K562 (cell line): Measurements from ENCODE around the gene SNRPD2. TPM values are rescaled to one million over a fixed set of nuclear protein-coding genes. Genes with fewer than 3 reads are reported as not detected.
A peak's percentile ranks its signal among the peaks of the same experiment; 100 is the strongest.

Experiments used
- CHD7 ChIP-seq: fragments of 200-600 bp; sonication (generic); IDR thresholded peaks from one replicate; pipeline ENCODE4 v1.6.1; 2012; ENCODE audit warnings: mild to moderate bottlenecking, low read depth, low read length, inconsistent platforms
- ETS1 ChIP-seq: conservative IDR thresholded peaks from 2 replicates; pipeline ENCODE4 v1.6.1; 2011; ENCODE audit warnings: low read depth, mild to moderate bottlenecking, low read length; ENCODE audit not compliant: control insufficient read depth
- FUS ChIP-seq: fragments of 200-400 bp; formaldehyde crosslinking; optimal IDR thresholded peaks from 2 replicates; pipeline ENCODE3; 2017; ENCODE audit warnings: low read depth, low read length
- HMGXB4 ChIP-seq: sonication (generic); formaldehyde crosslinking; IDR thresholded peaks from 2 replicates; pipeline ENCODE4 v1.8.1; 2023; ENCODE audit warnings: mild to moderate bottlenecking, missing genetic modification reagents
- RAD51 ChIP-seq: fragments of 450-650 bp; IDR thresholded peaks from 2 replicates; pipeline ENCODE4 v1.7.1; 2016; ENCODE audit warnings: low read depth, mild to moderate bottlenecking, borderline replicate concordance
- ZFX ChIP-seq: sonication (generic); formaldehyde crosslinking; IDR thresholded peaks from 2 replicates; pipeline ENCODE4 v1.8.0; 2022; ENCODE audit warnings: mild to moderate bottlenecking, missing genetic modification reagents, moderate library complexity
- ZNF232 ChIP-seq: sonication (generic); formaldehyde crosslinking; IDR thresholded peaks from 2 replicates; pipeline ENCODE4 v1.8.0; 2022; ENCODE audit warnings: mild to moderate bottlenecking, missing genetic modification reagents
- polyA plus RNA-seq, 8 experiments: library from polyadenylated mRNA; depleted of rRNA in 4 of 8; stranded (reverse) in 5 of 8; unstranded in 3 of 8; fragments of >200 nt; fragmentation: Nextera tagmentation in 2 of 8; fragmentation: Illumina TruSeq in 1 of 8; extraction: Ambion mirVana in 2 of 8; extraction: Trizol in 1 of 8; gene quantifications; 2 replicates each; pipeline versions ENCODE4 v1.2.1 to v1.2.3, GENCODE V29; 2011 to 2014; ENCODE audit warnings: inconsistent platforms in 1 of 8, missing spikeins in 1 of 8
- total RNA-seq, 7 experiments: library from RNA; depleted of rRNA in 6 of 7; stranded (reverse); fragments of >200 nt in 6 of 7; fragmentation: Illumina TruSeq in 2 of 7; extraction: Trizol in 2 of 7; gene quantifications; 2 replicates each; pipeline versions ENCODE4 v1.2.1 to v1.2.3, GENCODE V29; 2011 to 2021; ENCODE audit warnings: low replicate concordance in 1 of 7
- TF ChIP-seq, protein P1 (sequence below): fragments of 450-650 bp; IDR thresholded peaks from 2 replicates; pipeline ENCODE4 v1.7.1; 2018; ENCODE audit warnings: mild to moderate bottlenecking, low read depth; ENCODE audit not compliant: partially characterized antibody

Gene SNRPD2
- total and polyA plus RNA-seq, 9 of the 15 experiments (the other 6 are each of a cell fraction or from before 2014, with no cell fraction given): 728 to 4,411 (median 1,029) TPM

GRCh38 chr19:45692187-45693105, 693 bp upstream of the SNRPD2 start, which contains the start of gene QPCTL (continued):
- TF ChIP-seq CHD7: no peak
- TF ChIP-seq ZNF232 (CRISPR knock-in tag): 0 out of 2 replicates have a peak, but pooled peaks have one; percentile 58
- peak; percentile 90 for TF ChIP-seq ZFX (CRISPR knock-in tag)
- peak; percentile 19; the same call in 1 of the 2 replicates for TF ChIP-seq RAD51
- no peak; the same call in 1 of the 2 replicates for TF ChIP-seq HMGXB4 (CRISPR knock-in tag)
- TF ChIP-seq ETS1: peak; percentile 20; the same call in 1 of the 2 replicates
- TF ChIP-seq FUS: no peak
- TF ChIP-seq, protein P1, sequence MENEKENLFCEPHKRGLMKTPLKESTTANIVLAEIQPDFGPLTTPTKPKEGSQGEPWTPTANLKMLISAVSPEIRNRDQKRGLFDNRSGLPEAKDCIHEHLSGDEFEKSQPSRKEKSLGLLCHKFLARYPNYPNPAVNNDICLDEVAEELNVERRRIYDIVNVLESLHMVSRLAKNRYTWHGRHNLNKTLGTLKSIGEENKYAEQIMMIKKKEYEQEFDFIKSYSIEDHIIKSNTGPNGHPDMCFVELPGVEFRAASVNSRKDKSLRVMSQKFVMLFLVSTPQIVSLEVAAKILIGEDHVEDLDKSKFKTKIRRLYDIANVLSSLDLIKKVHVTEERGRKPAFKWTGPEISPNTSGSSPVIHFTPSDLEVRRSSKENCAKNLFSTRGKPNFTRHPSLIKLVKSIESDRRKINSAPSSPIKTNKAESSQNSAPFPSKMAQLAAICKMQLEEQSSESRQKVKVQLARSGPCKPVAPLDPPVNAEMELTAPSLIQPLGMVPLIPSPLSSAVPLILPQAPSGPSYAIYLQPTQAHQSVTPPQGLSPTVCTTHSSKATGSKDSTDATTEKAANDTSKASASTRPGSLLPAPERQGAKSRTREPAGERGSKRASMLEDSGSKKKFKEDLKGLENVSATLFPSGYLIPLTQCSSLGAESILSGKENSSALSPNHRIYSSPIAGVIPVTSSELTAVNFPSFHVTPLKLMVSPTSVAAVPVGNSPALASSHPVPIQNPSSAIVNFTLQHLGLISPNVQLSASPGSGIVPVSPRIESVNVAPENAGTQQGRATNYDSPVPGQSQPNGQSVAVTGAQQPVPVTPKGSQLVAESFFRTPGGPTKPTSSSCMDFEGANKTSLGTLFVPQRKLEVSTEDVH: no peak
